Progenitor cell of endocrine pancreas (in vitro differentiated cells): Measurements from ENCODE around the gene ELF2. TPM values are rescaled to one million over a fixed set of nuclear protein-coding genes. Genes with fewer than 3 reads are reported as not detected.

Experiments
- DNase-seq: peaks from one replicate; pipeline ENCODE4 v3.0.0; 2021; ENCODE audit warnings: low spot score; ENCODE audit not compliant: unreplicated experiment
- H3K27ac Mint-ChIP-seq: 2 replicates; pipeline ENCODE4 v1.8.0; 2021; ENCODE audit warnings: mild to moderate bottlenecking, moderate library complexity, mixed read lengths
- H3K27me3 Mint-ChIP-seq: 2 replicates; pipeline ENCODE4 v1.8.0; 2021; ENCODE audit warnings: mixed read lengths
- H3K36me3 Mint-ChIP-seq: 2 replicates; pipeline ENCODE4 v1.8.0; 2022; ENCODE audit warnings: mixed read lengths; ENCODE audit not compliant: insufficient read depth
- H3K4me1 Mint-ChIP-seq: 2 replicates; pipeline ENCODE4 v1.8.0; 2021; ENCODE audit warnings: low read depth, mixed read lengths
- H3K4me3 Mint-ChIP-seq: 2 replicates; pipeline ENCODE4 v1.8.0; 2021; ENCODE audit warnings: low read depth, mild to moderate bottlenecking, moderate library complexity, mixed read lengths
- H3K9me3 Mint-ChIP-seq: 2 replicates; pipeline ENCODE4 v1.8.0; 2021; ENCODE audit warnings: low read depth, mixed read lengths
- CTCF ChIP-seq: fragments of 200-600 bp; sonication (generic); IDR thresholded peaks from one replicate; pipeline ENCODE4 v1.5.0; 2021; ENCODE audit warnings: antibody characterized with exemption, mild to moderate bottlenecking; ENCODE audit not compliant: unreplicated experiment
- total RNA-seq: library from RNA; stranded (reverse); gene quantifications from 2 replicates; pipeline ENCODE4 v1.2.1, GENCODE V29; 2021

The ELF2 gene
- total RNA-seq, 1 donor from 2014 or later: 56.5 TPM

- Mint-ChIP-seq H3K27me3 (no peaks in the 10 kb centered on the region), H3K36me3 (peaks cover 4% of the 10 kb centered on the region), H3K4me1 (no peaks in the 10 kb centered on the region), H3K4me3 (no peak overlapping the region), H3K27ac (no peak overlapping the region), H3K9me3 (no peaks in the 10 kb centered on the region)
- no peak for DNase-seq
- TF ChIP-seq CTCF: no peak
Measured at GRCh38 chr4:139108567-139109128, 68.4 kb downstream of the ELF2 start.

GRCh38 chr4:139099366-139099982, 77.5 kb downstream of the ELF2 start:
- Mint-ChIP-seq H3K27me3 (no peaks in the 10 kb centered on the region), H3K27ac (no peak overlapping the region), H3K36me3 (no peaks in the 10 kb centered on the region), H3K9me3 (no peaks in the 10 kb centered on the region), H3K4me3 (no peak overlapping the region), H3K4me1 (peaks cover 13% of the 10 kb centered on the region)
- peak; percentile 60 for DNase-seq
- peak; percentile 95 for TF ChIP-seq CTCF

GRCh38 chr4:139092271-139092670, 84.7 kb downstream of the ELF2 start:
- Mint-ChIP-seq H3K27me3 (no peaks in the 10 kb centered on the region), H3K4me1 (no peaks in the 10 kb centered on the region), H3K4me3 (no peak overlapping the region), H3K9me3 (peaks cover 2% of the 10 kb centered on the region), H3K27ac (no peak overlapping the region), H3K36me3 (peaks cover 6% of the 10 kb centered on the region)
- no peak for TF ChIP-seq CTCF
- DNase-seq: no peak

GRCh38 chr4:139085141-139085540, 91.9 kb downstream of the ELF2 start:
- H3K4me3 Mint-ChIP-seq: peak overlapping the region; percentile 97
- H3K27me3 Mint-ChIP-seq: no peaks in the 10 kb centered on the region
- no peaks in the 10 kb centered on the region for H3K9me3 Mint-ChIP-seq
- H3K4me1 Mint-ChIP-seq: peaks cover 23% of the 10 kb centered on the region
- no peak for DNase-seq
- H3K36me3 Mint-ChIP-seq: no peaks in the 10 kb centered on the region
- TF ChIP-seq CTCF: peak; percentile 12
- H3K27ac Mint-ChIP-seq: peak overlapping the region; percentile 97

- peaks cover 23% of the 10 kb centered on the region for H3K4me1 Mint-ChIP-seq
- no peak for TF ChIP-seq CTCF
- DNase-seq: no peak
Measured at GRCh38 chr4:139084804-139085093, 92.3 kb downstream of the ELF2 start.

More at GRCh38 chr4:139084804-139085093, 92.3 kb downstream of the ELF2 start:
- no peaks in the 10 kb centered on the region for H3K27me3 Mint-ChIP-seq
- no peaks in the 10 kb centered on the region for H3K9me3 Mint-ChIP-seq
- H3K27ac Mint-ChIP-seq: peak overlapping the region; percentile 97
- peak overlapping the region; percentile 97 for H3K4me3 Mint-ChIP-seq
- no peaks in the 10 kb centered on the region for H3K36me3 Mint-ChIP-seq
